Activated T-cell treated with anti-CD3 and anti-CD28 coated beads, Interleukin-2, amount 50 U/mL, for 1 hour (primary cell): ENCODE results near the gene PBOV1.

ENCODE experiments used
- DNase-seq: peaks from one replicate; pipeline ENCODE4 v3.0.0-alpha.2; 2020

The PBOV1 gene

GRCh38 chr6:138203315-138203714 is 15.0 kb downstream of the PBOV1 start:
- no peak for DNase-seq

DNA sequence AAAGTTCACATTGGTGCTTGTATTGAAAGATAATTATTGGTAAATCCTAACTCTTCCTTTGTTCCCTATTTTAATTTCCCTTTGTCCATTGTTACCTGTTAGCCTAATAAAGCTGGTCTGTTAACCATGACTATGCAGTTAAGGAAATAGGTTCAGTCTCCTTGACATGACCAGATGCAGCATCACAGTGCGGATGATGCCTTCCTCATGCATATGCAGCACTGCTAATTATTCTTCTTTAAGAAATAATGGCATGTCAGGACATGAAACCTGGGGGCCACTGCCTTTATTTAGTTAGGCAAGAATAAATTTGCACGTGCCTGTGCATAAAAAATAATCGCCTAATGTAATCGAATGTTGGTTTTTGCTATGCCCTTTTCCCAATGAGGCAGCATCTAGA is 16.5 kb downstream of the PBOV1 start:
- DNase-seq, result no peak

DNA sequence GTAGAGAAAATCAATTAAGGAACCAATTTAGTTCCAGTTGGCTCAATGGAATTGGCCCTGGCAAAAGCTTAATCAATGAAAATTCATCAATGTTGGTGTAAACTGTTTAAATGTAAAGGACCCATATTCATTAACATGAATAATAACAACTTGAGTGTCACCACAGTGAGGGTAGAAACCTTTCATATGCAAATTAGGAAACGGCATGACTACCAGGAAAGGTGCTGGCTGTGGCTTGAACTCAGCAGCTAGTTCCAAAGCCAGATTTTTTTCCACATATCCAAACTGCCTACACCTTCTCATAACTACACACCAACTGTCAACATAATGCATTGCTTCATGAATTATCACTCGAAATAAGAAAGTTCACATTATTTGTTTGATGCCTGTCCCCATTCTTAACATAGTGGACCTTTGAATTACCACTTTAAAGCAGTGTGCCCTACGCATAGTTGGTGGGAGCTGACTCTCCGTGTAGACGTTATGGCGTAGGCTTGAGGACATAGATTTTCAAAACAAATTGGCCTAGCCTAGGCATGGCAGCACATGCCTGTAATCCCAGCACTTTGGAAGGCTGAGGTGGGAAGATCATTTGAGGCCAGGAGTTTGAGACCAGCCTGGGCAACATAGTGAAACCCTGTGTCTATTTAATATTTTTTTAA is 19.7 kb downstream of the PBOV1 start:
- DNase-seq, result no peak

GRCh38 chr6:138197570-138197969 is 20.7 kb downstream of the PBOV1 start:
- no peak for DNase-seq

DNA sequence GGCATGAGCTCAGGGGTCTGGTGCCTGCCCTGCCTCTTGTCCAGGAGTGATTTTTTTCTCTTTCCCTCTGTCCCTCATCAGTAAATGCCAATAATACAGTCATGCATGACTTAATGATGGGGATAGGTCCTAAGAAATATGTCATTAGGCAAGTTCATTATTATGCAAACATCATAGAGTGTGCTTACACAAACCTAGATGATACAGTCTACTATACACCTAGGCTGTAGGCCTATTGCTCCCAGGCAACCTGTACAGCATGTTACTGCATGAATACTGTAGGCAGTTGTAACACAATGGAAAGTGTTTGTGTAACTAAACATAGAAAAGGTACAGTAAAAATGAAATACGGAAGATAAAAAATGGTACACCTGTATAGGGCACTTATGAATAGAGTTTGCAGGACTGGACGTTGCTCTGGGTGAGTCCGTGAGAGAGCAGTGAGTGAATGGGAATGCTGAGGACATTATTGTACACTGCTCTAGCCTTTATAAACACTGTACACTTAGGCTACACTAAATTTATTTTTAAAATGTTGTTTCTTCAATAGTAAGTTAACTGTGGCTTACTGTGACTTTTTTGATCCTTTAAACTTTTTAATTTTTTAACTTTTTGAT is 22.1 kb downstream of the PBOV1 start:
- DNase-seq, result no peak

- DNase-seq, result no peak
These were observed 24.0 kb downstream of the PBOV1 start for GRCh38 chr6:138194287-138194686.

GRCh38 chr6:138188278-138188941 is 29.9 kb downstream of the PBOV1 start:
- no peak for DNase-seq

DNA sequence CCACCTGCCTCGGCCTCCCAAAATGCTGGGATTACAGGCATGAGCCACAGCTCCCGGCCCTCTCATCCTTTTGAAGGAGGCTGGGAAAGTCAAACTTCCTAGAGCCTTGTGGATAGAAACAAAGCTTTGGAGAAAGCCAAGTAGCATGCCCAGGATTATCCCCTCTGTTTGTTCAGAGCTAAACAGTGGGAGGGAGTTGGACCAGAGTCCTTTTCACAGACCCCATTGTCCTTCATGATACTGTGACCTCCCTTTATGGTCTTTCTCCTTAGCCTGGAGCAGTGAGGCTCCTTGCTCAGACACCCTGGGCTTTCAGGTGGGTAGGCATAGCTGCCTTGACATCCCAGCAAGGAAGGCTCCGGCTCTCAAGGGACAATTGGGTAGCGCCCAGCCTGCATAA is 31.1 kb downstream of the PBOV1 start:
- no peak for DNase-seq

GRCh38 chr6:138184230-138184629 is 34.1 kb downstream of the PBOV1 start:
- no peak for DNase-seq

- no peak for DNase-seq
These were observed 34.5 kb downstream of the PBOV1 start for GRCh38 chr6:138183790-138184134.

GRCh38 chr6:138182939-138183789 is 35.1 kb downstream of the PBOV1 start:
- no peak for DNase-seq

DNA sequence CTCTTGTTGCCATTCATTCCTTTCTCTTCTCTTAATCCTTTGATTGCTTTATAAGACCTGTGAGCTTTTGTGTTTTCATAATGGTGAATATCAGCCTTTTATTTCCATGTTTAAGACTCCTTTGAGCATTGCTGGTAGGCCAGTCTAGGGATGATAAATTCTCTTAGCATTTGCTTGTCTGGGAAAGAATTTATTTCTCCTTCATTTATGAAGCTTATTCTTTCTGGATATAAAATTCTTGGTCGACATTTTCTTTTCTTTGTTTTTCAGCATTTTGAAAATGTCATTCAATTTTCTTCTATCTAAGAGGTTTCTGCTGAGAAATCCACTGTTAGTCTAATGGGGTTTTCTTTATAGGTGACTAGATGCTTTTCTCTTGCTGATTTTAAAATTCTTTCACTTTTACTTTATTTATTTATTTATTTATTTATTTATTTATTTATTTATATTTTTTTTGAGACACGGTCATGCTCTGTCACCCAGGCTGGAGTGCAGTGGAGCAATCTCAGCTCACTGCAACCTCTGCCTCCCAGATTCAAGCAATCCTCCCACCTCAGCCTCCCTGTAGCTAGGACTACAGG is 41.5 kb downstream of the PBOV1 start:
- DNase-seq, result no peak

DNA sequence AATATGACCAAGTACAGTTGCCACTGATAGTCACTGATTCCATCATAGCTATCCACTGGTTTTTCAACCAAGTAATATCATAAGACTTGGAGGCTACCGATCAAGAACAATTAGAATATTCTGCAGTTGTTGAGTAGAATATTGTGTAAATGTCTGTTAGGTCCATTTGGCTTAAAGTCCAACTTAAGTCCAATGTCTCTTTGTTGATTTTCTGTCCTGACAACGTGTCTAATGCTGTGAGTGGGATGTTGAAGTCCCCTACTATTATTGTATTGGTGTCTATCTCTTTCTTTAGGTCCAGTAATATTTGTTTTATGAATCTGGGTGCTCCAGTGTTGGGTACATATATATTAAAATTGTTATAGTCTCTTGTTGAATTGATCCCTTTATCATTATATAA is 42.7 kb downstream of the PBOV1 start:
- DNase-seq, result no peak
